GM21717 (cell line): ENCODE data around the gene CCDC122.
A peak's percentile ranks its signal among the peaks of the same experiment; 100 is the strongest.

Experiments
- ATAC-seq: cut with Tn5 transposase; IDR thresholded peaks from one replicate; pipeline ENCODE4 v1.9.1; 2021; ENCODE audit warnings: mild to moderate bottlenecking, moderate library complexity; ENCODE audit not compliant: unreplicated experiment

Gene CCDC122

DNA sequence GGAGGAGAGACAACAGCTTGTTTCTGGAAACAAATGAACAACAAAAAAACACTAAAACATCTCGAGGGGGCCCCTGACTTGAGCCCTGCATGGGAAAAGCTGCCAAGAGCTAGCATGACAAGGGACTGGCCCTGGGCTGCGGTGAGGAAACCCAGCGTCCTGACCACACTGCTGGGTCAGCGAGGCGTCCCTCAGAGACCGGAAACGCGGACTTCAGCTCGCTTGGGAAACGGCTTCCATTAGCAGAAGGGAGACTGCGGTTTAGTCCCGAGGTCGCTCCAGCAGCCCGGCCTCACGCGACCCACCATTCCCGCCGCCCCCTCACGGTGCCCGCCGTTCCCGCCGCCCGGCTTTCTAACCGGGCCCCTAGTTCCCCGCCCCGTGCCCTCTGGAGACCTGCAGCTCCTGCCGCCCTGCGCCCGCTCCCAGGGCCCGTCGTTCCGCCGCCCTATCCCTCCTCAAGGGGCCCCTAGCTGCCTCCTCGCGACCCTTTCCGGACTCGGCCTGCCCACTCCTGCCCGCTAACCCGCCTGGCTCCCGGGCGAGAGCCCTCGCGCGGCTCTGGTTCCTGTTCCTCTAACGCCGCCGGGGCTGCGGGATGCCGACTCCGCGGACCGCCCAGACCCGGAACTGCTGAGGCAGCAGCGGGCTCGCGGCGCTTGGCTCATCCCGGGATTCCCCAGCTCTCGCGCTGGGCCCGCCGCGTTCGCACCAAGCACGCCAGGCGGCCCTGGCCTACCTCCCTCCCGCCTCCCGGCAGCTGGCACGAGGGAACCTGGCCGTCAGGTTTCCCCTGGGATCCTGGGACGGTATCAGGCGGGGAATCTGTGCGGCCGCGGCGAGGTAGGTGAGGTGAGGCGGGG lies at the start of gene CCDC122:
CCDC122 (minus strand) TSS at position 849 of the 863 bp plus-strand sequence. CDS start 10,364 bp downstream, outside the sequence.
- peak; percentile 73 for ATAC-seq

DNA sequence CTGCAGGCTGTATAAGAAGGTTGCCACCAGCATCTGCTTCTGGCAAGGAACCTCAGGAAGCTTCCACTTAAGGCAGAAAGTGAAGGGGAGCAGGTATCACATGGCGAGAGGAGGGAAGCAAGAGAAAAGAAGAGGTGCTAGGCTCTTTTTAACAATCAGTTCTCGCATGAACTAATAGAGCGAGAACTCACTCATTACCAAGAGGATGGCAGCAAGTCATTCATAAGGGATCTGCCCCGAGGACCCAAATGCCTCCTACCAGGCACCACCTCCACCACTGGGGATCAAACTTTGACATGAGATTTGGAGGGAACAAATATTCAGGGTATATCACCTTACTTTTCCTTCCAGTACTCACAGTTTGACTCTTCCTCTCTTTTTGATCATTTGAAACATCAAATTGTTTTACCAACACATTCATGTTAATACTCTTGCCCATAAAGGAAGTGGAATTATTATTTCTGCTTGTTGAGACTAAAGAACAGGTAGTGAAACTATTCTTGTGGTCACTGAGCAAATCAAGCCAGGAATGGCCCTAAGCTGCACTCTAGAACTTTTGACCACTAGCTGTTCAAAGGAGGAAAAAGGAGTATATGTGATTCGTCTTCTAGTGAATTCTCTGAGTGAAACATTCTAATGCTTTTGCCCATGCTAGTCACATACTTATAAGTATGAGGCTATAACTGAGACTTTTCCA lies 45.2 kb upstream of the CCDC122 start:
- peak; percentile 83 for ATAC-seq

DNA sequence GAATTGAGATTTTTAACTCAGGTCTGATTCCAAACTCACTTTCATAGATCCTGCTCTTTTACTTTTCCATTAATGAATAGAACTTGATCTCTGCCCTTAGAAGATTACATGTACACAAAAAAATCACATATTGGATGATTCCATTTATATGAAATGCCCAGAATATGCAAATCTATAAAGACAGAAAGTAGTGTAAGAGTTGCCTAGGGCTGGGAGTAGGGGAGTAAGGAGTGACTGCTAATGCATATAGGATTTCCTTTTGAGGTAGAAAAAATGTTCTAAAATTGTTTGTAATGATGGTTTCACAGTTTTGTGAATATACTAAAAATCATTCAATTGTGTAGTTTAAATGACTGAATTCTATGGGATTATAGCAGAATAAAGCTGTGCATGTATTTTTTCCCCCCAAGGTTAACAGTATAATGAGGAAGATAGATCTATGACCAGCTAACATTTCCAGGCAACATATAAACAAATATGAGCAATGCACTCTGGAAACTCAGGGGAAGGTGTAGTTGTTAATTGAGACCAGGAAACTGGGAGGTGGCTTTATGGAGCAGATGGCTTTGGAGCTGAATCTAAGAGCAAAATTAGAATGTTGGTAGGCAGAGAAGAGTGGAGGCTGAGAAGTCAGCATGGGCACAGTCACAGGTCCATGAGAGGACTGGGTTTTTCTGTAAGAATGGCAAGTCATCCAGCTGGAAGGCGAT lies 41.6 kb upstream of the CCDC122 start:
- no peak for ATAC-seq

DNA sequence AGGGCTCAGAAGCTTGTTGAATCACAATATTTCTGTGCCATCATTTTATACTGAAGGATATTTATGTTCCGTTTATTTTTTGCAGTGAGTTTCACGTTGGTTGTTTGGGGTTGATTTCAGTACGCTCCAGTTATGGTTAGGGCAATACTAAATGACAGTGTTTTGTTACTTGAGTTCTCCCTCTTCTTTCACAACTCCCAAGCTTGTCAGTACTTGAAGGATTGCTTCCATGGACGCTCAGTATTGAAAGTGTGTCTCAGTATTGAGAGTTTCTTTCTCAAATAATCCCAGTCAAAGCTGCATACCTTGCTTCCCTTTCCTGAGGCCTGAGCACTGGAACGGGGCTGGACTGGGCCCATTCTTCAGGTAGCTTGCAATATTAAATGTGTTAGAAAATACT lies 39.1 kb upstream of the CCDC122 start:
- ATAC-seq: no peak

DNA sequence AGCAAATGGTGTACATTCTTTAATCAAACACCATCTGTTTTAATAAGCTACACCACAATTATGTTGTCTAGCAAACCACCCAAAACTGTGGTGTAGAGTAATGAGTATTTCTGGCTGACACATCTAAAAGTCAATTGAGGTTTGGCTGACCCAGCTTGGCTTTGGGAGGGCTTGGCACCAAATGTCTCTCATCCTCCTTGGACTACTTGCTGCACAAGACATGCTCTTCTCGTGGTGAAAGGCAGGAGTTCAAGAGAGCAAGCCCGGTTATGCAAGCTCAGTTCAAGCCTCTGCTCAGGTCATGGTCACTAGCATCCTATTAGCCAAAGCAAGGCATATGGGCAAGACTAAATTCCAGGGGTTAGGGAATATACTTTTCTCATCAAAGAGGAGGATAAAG lies 37.3 kb upstream of the CCDC122 start:
- no peak for ATAC-seq

DNA sequence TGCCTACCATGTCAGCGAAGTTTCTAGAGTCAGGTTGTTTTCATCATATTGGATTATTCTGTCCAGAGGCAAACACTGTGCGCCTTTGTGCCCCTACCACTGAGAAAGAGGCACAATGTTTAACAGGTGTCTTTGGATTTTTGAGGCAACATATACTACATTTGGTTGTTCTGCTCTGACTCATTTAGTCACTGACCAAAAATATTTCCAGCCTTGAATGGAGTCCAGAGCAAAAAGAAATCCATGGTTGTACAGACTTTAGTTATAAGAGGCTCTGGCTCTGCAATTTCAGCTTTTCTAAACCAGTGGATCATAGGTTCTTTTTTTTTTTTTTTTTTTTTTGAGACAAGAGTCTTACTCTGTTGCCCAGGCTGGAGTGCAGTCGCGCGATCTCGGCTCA lies 35.9 kb upstream of the CCDC122 start:
- ATAC-seq: no peak

DNA sequence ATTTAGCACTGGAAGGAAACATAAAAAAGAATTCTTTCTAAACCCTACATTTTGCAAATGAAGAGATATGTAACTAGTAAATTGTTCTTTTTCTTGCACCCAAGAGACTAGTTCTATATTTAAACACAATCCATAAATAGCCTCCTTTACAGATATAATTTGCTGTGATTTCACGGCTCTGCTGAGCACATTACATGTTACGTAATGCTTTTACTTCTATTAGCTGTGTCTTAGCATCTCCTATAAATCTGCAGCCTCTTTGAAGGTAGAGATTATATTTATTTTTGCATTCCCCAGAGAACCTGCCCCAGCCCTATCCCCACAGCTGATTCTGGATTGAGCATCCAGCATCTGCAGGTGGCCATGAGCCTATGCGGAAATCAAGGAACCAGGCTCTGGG lies 32.3 kb upstream of the CCDC122 start:
- no peak for ATAC-seq

DNA sequence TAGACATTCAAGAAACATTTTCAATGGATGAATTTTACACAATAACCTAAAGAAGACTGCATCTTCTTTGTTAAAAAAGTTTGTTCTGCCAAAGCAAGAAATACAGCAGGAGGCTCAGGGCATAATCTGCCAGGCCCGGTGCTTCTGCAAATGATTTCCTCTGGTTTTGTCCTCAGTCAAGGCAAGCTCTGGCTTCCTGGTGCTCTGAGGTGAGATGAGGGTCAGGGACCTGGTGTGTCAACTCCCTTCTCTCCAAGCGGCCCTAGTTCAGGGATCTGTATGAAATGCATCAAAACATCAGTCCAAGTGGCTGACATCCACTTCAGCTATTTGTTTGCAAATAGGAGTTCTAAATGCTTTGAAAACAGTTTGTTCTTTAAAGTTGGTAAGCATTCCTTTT lies 31.7 kb upstream of the CCDC122 start:
- ATAC-seq: no peak

DNA sequence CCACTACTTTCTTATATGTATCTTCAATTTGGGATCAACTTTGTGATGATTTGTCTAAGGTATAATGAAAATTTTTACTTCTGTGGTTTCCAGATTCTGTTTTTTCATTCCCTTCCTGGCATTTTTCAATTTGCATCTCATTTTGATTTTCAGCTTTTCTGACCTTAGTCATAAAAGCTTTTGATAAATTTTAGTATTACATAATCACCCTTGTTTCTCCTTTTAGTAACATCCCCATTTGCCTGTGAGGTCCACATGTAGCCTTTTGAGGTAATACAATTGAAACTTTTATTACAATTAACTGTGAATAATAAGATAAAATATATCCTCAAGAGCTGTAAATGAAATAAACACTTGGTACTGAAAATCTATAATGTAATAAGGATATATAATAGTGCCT lies 31.3 kb upstream of the CCDC122 start:
- no peak for ATAC-seq

DNA sequence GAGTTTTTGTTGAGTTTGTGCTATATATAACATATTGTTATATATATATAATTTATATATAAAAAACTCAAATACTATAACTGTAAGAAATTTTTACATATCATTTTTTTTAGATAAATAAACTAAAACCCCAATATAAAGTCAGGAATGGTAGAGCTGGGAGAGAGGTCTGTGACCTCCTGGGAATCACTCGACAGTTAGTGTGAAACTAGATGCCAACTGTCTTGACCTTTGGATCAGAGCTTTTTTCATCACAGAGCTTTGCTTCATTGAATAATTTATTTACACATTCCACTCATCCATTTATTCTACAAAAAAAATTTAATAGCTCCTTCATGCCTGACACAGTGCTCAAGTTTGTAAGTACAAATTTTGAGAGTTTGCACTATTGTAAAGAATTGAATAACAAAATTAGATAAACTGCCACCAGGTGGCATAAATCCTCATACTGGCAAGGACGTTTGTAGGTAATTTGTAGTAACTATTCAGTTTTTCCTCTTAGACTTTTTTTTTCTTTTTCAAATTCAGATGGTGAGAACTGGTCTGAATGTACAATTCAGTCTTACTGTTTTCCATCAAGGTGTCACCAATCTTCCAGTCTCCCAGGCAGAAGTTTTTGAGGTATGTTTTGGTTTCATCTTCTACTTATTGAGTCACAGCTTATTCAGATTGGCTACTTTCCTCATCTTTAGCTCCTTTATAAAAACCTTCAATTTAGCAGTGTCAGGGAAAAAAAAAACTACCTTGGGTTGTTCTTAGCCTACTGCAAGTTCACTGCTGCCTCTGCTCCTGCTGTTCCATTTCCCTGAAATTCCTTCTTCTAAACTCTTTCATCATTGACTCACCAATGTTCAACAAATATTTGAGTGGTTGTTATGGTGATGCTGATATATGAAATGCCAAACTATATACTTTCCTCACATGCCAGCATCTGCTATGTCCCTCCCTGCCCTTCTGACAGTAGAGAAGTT lies 28.9 kb upstream of the CCDC122 start:
- no peak for ATAC-seq

DNA sequence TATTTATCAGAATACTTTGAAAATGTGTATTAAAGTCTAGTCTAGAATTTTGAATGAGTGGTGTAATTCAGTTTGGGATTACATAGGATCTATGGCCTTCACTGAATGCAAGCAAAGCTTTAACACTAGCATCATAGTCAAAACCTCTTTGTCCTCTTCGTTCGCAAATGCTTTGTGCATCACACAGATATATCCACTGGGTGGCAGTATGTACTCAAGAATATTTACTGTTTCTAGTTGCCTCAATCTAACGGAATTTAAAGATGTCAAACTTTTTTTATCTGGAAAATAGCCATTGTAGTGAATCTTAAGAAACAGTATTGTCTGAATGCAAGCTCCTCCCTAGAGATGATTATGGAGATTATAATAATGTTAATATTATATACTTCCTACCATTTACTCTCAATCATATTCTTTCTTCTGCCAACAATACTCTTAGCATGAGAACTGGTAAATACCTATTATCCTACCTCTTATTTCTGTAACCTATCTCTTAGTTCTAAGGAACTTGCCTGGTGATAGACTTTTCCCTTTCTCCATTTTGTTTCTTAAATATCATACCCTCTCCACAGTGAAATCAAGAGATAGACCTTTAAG lies 26.0 kb upstream of the CCDC122 start:
- ATAC-seq: no peak

DNA sequence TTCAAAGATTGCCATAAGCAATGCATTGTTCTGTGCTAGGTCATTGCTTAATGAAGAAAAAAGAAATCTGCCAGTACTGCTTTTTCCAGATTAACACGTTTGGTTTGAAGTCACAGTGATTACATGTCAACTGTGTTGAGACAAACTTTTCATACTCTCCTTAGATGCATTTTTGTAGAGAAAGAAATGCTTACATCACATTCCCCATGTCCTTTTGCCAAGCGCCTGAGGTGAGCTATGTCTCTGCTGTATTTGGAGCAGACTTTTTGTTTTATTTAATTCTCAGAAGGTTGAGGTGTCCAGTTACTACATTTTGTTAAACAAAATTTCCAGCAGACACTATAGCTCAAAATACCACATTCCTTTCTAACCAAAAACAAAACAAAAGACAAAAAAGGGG lies 16.4 kb upstream of the CCDC122 start:
- no peak for ATAC-seq

DNA sequence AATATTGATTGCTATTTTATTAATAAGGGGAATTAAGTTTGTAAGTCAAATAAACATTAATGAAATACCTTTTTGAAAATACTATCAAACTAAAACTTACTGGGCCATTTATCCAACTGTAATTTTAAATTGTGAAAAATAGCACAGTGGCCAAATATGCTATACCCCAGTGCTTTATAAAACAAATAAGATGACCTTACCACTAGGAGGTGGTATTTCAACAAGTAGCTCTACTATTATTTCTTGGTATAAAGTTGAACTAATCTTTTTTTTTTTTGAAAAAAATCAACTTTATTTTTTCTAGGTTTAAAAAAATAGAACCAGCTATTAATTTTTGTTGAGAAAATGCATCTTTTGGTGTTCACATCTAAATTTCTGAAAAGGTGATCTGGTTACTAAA lies 14.9 kb upstream of the CCDC122 start:
- ATAC-seq: no peak

DNA sequence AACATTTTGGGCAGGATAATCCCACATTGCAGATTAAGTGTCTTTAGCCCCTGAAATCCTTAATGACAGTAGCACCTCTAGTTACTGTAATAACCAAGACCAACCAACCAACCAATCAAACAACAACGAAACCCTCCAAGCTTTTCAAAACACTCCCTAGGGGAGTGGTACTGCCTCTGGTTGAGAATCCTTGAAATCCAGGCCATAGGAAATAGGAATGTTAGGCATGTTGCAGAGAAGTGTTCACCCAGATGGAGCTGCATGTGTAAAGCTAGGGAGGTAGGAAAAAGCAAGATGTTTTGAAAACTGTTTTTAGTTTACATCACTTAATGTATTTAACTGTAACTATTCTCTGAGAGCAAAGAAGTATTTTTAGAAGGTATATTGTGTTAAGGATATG lies 4.7 kb upstream of the CCDC122 start:
- ATAC-seq: no peak

DNA sequence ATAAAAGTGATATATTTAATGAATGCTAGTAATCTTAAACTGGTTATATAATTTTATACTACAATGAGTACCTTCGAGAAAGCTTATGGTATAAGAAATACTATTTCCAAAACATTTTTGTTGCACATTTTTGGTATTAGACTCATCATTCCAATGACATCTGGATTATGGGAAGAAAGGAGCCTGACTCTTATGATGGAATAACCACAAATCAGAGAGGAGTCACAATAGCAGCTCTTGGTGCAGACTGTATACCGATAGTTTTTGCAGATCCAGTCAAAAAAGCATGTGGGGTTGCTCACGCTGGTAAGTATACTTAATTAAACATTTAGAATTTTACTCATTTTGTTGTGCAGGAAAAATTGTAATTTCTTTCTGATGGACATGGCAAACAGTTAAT lies 4.1 kb upstream of the CCDC122 start:
- no peak for ATAC-seq

DNA sequence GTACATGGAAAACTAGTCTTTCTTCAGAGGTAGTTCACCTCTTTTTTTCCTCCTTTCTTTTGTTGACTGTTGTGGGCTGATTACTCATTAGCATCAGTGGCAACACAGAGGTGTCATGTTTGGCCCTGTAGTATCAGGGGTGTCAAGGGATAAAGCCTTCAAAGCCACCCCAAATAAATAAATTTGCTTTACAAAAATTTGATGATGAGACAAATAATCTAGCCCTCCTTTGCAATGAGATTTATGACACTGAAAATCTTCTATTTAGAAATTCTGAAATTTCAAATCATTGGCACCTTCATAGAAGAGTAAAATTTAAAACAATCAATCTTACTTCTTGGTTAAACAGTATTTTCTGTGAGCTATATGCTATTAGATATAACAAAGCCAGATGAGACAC lies 2.0 kb upstream of the CCDC122 start:
- ATAC-seq: no peak

DNA sequence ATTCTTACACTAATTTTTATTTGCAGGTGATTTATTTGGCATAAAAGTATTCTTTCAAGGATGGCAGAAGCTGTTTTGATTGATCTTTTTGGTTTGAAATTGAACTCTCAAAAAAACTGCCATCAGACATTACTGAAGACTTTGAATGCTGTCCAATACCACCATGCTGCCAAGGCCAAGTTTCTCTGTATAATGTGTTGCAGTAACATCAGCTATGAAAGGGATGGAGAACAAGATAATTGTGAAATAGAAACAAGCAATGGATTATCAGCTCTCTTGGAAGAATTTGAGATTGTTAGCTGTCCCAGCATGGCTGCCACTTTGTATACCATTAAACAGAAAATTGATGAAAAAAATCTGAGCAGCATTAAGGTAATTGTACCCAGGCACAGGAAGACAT lies 1.4 kb upstream of the CCDC122 start:
- no peak for ATAC-seq

DNA sequence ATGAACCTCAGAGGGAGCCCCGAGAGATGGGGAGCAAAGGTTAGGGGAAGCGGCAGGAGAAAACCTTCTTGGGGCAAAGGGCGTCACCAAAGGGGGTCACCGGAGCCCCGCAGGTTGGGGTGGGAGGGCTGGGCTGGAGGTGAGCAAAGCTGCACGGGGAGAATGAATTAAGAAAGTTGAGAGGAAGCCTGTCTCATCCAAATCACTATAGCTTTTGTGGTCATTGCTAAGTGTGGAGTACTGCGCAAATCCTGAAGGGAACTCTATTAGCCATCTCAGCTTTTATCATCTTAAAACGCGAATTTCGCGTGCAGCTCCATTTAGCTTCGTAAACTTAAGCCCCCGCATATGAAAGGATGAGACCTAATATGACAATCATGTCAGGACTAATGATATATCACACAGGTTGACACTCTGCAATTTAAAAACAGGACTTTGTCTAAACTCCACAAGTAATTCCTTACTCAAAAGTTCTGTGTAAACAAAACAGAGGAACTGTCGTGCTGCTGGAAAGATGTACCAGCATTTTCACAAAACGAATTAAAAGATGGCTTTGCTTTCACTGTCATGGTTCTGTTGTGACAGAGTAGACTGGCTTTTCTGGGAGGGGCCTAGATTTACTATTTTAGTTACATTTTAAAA lies 795 bp upstream of the CCDC122 start:
- no peak for ATAC-seq

DNA sequence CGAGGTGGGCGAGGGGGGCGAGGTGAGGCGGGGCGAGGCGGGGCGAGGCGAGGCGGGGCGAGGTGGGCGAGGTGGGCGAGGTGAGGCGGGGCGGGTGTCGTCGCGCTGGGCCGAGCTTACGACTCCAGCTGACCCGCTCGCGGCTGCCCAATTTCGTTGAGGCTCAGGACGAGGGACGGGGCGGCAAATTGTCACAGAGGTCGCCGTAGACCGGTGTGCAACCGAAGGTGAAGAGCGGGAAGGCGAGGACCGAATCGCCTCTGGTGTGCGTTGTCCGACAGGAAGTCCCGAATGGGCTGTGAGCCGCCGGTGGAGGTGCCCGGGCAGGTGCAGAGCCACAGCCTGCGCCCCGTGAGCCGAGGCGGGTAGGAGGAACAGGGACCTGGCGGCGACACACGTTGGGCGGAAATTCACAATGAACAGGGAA lies 228 bp upstream of the CCDC122 start, which contains the start of gene LACC1:
LACC1 (plus strand) TSS at position 150 of the 427 bp plus-strand sequence. CDS start 1,082 bp downstream, outside the sequence.
- ATAC-seq: peak; percentile 50
